Activated naive CD4-positive, alpha-beta T cell treated with anti-CD3 and anti-CD28 coated beads, Interleukin-2, amount 50 U/mL, for 16 hours (primary cell): Measurements from ENCODE around the gene TMEM213.

Source experiments
- DNase-seq: peaks from one replicate; pipeline ENCODE4 v3.0.0-alpha.2; 2020

TMEM213 gene

GRCh38 chr7:138843632-138844580 is 46.1 kb downstream of the TMEM213 start:
- DNase-seq, result no peak

- no peak for DNase-seq
Observed at GRCh38 chr7:138845711-138846110, 47.9 kb downstream of the TMEM213 start.

GRCh38 chr7:138848056-138848980 is 50.5 kb downstream of the TMEM213 start:
- no peak for DNase-seq

- DNase-seq, result no peak
Observed at GRCh38 chr7:138849701-138850100, 51.9 kb downstream of the TMEM213 start.

- DNase-seq, result no peak
Observed at GRCh38 chr7:138852469-138852868, 54.7 kb downstream of the TMEM213 start.

- DNase-seq, result no peak
Observed at GRCh38 chr7:138853448-138853847, 55.7 kb downstream of the TMEM213 start.

- no peak for DNase-seq
Observed at GRCh38 chr7:138854115-138854645, 56.4 kb downstream of the TMEM213 start.

GRCh38 chr7:138857728-138858127 is 59.9 kb downstream of the TMEM213 start:
- no peak for DNase-seq

GRCh38 chr7:138861051-138861450 is 63.3 kb downstream of the TMEM213 start:
- no peak for DNase-seq

GRCh38 chr7:138863931-138864330 is 66.1 kb downstream of the TMEM213 start:
- DNase-seq, result no peak

GRCh38 chr7:138864667-138865066 is 66.9 kb downstream of the TMEM213 start:
- no peak for DNase-seq

GRCh38 chr7:138865843-138866242 is 68.0 kb downstream of the TMEM213 start:
- no peak for DNase-seq

- no peak for DNase-seq
Observed at GRCh38 chr7:138866353-138866752, 68.6 kb downstream of the TMEM213 start.

- DNase-seq, result no peak
Observed at GRCh38 chr7:138867744-138868143, 70.0 kb downstream of the TMEM213 start.

- no peak for DNase-seq
Observed at GRCh38 chr7:138868711-138869110, 70.9 kb downstream of the TMEM213 start.

- no peak for DNase-seq
Observed at GRCh38 chr7:138869353-138869752, 71.6 kb downstream of the TMEM213 start.

GRCh38 chr7:138871065-138871813 is 73.4 kb downstream of the TMEM213 start:
- no peak for DNase-seq

- DNase-seq, result no peak
Observed at GRCh38 chr7:138871814-138872090, 74.0 kb downstream of the TMEM213 start.

- no peak for DNase-seq
Observed at GRCh38 chr7:138872576-138872975, 74.8 kb downstream of the TMEM213 start.

GRCh38 chr7:138873220-138873892 is 75.6 kb downstream of the TMEM213 start:
- no peak for DNase-seq

- peak; percentile 52 for DNase-seq
Observed at GRCh38 chr7:138875794-138876193, 78.0 kb downstream of the TMEM213 start.

- DNase-seq, result no peak
Observed at GRCh38 chr7:138876326-138876725, 78.5 kb downstream of the TMEM213 start.
